ENCODE results near the gene SMAD9. TPM values are rescaled to one million over a fixed set of nuclear protein-coding genes. Genes with fewer than 3 reads are reported as not detected.

SMAD9 gene
- polyA plus RNA-seq, 1 of the 3 experiments (the other 2 are of a cell fraction): 3.1 TPM

DNA sequence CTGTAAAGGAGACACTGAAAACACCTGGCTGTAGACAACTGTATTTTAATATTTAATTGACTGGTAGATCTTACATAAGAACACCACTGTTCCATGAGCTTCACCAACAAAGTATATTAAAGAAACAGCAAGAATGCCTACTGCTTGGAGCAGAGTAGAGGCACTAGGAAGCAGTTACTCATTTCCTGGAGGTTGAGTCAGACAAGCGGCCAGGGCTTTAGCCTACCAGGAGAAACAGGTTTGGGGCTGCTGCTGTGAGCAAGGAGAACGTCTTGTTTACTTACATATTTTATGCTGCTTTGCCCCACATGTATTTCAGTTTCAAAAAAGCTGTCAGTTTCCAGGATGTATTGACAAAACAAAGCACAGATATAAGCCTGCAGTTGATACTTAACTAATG, 45.7 kb upstream of the SMAD9 start:
- CTCF ChIA-PET: interaction anchor here (0.9 to 3.8 kb wide), 3 partner anchors 15 to 108 kb away, joined by 3 to 16 read pairs (median 8); no protein-coding TSS in a partner anchor
- DNase-seq: no peak

More for the DNA sequence above, 45.7 kb upstream of the SMAD9 start:
- H3K9ac ChIP-seq: peak overlapping the region; percentile 53; the same call in 1 of the 2 replicates
- H3K4me1 ChIP-seq (ENCODE audit: control insufficient read depth in 1 of 2, insufficient read depth in 2 of 2, low read depth in 1 of 2, low read length in 1 of 2): peaks cover 0 to 15% of the 10 kb centered on the region in 2 experiments; a peak in 1 of 4 replicates
- peak overlapping the region in 1 of 2 experiments; percentile 79; a peak in 2 of 4 replicates for H3K27ac ChIP-seq (ENCODE audit: low read depth in 2 of 2, low read length in 1 of 2)
- H2AFZ ChIP-seq (ENCODE audit: low read depth): no peak overlapping the region
- peak overlapping the region; percentile 56 for H3K4me2 ChIP-seq
- peaks cover 58 to 76% of the 10 kb centered on the region in 2 experiments for H3K36me3 ChIP-seq (replicated peaks in 1 of 2; ENCODE audit: control insufficient read depth in 1 of 2, insufficient read depth in 2 of 2, low read length in 1 of 2)
- H3F3A ChIP-seq (replicated peaks; ENCODE audit: insufficient read depth): peaks cover 19% of the 10 kb centered on the region
- H4K20me1 ChIP-seq (ENCODE audit: insufficient read depth): no peaks in the 10 kb centered on the region
- TF ChIP-seq TCF12 (IDR thresholded peaks at IDR 0.05): 0 out of 2 replicates have a peak, but pooled peaks have one; percentile 13
- TF ChIP-seq SIN3A (IDR thresholded peaks at IDR 0.05; ENCODE audit: borderline replicate concordance, low read depth, low read length): no peak
- TF ChIP-seq FOSL2 (IDR thresholded peaks at IDR 0.05; ENCODE audit: borderline replicate concordance, low read depth): peak; percentile 82
- TF ChIP-seq NRF1 (IDR thresholded peaks at IDR 0.05; ENCODE audit: low read depth, low read length): no peak
- no peak for TF ChIP-seq MXI1 (IDR thresholded peaks at IDR 0.05; ENCODE audit: low read depth, low read length)
- no peak for TF ChIP-seq YY1 (IDR thresholded peaks at IDR 0.05; ENCODE audit: low read depth)
- no peak for TF ChIP-seq GATA2 (CRISPR knock-in tag; IDR thresholded peaks at IDR 0.05)
- TF ChIP-seq EP300 (IDR thresholded peaks at IDR 0.05; ENCODE audit: borderline replicate concordance in 1 of 2, low read depth in 1 of 2, low read length in 1 of 2): no peak
- no peak for TF ChIP-seq CHD2 (IDR thresholded peaks at IDR 0.05; ENCODE audit: low read length, partially characterized antibody)
- no peak for TF ChIP-seq NFIC (IDR thresholded peaks at IDR 0.05; ENCODE audit: borderline replicate concordance)
- TF ChIP-seq JUND (IDR thresholded peaks at IDR 0.05): peak; percentile 66
- TF ChIP-seq, protein P1, sequence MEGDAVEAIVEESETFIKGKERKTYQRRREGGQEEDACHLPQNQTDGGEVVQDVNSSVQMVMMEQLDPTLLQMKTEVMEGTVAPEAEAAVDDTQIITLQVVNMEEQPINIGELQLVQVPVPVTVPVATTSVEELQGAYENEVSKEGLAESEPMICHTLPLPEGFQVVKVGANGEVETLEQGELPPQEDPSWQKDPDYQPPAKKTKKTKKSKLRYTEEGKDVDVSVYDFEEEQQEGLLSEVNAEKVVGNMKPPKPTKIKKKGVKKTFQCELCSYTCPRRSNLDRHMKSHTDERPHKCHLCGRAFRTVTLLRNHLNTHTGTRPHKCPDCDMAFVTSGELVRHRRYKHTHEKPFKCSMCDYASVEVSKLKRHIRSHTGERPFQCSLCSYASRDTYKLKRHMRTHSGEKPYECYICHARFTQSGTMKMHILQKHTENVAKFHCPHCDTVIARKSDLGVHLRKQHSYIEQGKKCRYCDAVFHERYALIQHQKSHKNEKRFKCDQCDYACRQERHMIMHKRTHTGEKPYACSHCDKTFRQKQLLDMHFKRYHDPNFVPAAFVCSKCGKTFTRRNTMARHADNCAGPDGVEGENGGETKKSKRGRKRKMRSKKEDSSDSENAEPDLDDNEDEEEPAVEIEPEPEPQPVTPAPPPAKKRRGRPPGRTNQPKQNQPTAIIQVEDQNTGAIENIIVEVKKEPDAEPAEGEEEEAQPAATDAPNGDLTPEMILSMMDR (IDR thresholded peaks at IDR 0.05): no peak
- TF ChIP-seq RAD21 (IDR thresholded peaks at IDR 0.05; ENCODE audit: low read length): no peak
- peak; percentile 43; the same call in 1 of the 2 replicates for TF ChIP-seq GABPA (IDR thresholded peaks at IDR 0.05; ENCODE audit: low read depth)
- TF ChIP-seq, protein P2, sequence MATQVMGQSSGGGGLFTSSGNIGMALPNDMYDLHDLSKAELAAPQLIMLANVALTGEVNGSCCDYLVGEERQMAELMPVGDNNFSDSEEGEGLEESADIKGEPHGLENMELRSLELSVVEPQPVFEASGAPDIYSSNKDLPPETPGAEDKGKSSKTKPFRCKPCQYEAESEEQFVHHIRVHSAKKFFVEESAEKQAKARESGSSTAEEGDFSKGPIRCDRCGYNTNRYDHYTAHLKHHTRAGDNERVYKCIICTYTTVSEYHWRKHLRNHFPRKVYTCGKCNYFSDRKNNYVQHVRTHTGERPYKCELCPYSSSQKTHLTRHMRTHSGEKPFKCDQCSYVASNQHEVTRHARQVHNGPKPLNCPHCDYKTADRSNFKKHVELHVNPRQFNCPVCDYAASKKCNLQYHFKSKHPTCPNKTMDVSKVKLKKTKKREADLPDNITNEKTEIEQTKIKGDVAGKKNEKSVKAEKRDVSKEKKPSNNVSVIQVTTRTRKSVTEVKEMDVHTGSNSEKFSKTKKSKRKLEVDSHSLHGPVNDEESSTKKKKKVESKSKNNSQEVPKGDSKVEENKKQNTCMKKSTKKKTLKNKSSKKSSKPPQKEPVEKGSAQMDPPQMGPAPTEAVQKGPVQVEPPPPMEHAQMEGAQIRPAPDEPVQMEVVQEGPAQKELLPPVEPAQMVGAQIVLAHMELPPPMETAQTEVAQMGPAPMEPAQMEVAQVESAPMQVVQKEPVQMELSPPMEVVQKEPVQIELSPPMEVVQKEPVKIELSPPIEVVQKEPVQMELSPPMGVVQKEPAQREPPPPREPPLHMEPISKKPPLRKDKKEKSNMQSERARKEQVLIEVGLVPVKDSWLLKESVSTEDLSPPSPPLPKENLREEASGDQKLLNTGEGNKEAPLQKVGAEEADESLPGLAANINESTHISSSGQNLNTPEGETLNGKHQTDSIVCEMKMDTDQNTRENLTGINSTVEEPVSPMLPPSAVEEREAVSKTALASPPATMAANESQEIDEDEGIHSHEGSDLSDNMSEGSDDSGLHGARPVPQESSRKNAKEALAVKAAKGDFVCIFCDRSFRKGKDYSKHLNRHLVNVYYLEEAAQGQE (IDR thresholded peaks at IDR 0.05; ENCODE audit: low read depth, low read length): no peak
- no peak for TF ChIP-seq POLR2AphosphoS5 (IDR thresholded peaks at IDR 0.05; ENCODE audit: low read depth, low read length)
- TF ChIP-seq, protein P3, sequence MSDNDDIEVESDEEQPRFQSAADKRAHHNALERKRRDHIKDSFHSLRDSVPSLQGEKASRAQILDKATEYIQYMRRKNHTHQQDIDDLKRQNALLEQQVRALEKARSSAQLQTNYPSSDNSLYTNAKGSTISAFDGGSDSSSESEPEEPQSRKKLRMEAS (IDR thresholded peaks at IDR 0.05; ENCODE audit: low read depth): no peak
- TF ChIP-seq, protein P4, sequence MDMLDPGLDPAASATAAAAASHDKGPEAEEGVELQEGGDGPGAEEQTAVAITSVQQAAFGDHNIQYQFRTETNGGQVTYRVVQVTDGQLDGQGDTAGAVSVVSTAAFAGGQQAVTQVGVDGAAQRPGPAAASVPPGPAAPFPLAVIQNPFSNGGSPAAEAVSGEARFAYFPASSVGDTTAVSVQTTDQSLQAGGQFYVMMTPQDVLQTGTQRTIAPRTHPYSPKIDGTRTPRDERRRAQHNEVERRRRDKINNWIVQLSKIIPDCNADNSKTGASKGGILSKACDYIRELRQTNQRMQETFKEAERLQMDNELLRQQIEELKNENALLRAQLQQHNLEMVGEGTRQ (IDR thresholded peaks at IDR 0.05; ENCODE audit: borderline replicate concordance, low read depth, low read length): no peak
- TF ChIP-seq, protein P5, sequence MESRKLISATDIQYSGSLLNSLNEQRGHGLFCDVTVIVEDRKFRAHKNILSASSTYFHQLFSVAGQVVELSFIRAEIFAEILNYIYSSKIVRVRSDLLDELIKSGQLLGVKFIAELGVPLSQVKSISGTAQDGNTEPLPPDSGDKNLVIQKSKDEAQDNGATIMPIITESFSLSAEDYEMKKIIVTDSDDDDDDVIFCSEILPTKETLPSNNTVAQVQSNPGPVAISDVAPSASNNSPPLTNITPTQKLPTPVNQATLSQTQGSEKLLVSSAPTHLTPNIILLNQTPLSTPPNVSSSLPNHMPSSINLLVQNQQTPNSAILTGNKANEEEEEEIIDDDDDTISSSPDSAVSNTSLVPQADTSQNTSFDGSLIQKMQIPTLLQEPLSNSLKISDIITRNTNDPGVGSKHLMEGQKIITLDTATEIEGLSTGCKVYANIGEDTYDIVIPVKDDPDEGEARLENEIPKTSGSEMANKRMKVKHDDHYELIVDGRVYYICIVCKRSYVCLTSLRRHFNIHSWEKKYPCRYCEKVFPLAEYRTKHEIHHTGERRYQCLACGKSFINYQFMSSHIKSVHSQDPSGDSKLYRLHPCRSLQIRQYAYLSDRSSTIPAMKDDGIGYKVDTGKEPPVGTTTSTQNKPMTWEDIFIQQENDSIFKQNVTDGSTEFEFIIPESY (IDR thresholded peaks at IDR 0.05; ENCODE audit: borderline replicate concordance, low read depth): no peak
- H3K4me3 ChIP-seq (ENCODE audit: low read depth in 2 of 2, low read length in 1 of 2): no peak overlapping the region
- POLR2A ChIA-PET: no interaction called here
- H3K79me2 ChIP-seq (ENCODE audit: insufficient read depth): no peaks in the 10 kb centered on the region; the same call in 1 of the 2 replicates
- H3K27me3 ChIP-seq (ENCODE audit: insufficient read depth): no peaks in the 10 kb centered on the region
- 27% methylated on average over 2 of the region's 2 CpGs for WGBS (ENCODE audit: low lambda C conversion rate)
- H3K9me2 ChIP-seq: no peaks in the 10 kb centered on the region
- no peaks in the 10 kb centered on the region for H3K9me3 ChIP-seq
